ENCODE data around the gene SESTD1.

DNA sequence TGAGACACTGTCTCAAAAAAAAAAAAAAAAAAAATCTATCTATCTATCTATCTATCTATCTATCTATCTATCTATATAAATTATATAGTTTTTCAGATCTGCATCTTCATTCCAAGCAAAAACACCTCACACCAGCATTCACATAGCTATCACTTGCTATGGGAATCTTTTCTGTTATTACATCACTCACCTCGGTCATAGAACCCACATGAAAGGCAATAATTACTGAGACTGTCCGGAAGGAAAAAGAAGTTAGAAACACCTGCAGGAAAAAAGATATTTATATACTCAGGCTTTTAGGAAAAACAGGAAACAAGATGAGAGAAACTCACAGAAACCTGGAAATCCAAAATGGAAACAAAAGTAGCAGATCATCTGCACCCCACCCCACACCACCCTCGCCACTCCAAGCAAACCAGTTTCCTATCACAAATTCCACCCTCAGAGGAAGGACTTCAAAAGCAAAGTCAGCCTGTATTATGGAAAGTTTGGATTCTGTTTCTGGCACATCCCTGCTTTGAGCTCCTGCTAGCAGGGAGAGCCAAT, 192.7 kb downstream of the SESTD1 start:
- TF ChIP-seq, protein P1, sequence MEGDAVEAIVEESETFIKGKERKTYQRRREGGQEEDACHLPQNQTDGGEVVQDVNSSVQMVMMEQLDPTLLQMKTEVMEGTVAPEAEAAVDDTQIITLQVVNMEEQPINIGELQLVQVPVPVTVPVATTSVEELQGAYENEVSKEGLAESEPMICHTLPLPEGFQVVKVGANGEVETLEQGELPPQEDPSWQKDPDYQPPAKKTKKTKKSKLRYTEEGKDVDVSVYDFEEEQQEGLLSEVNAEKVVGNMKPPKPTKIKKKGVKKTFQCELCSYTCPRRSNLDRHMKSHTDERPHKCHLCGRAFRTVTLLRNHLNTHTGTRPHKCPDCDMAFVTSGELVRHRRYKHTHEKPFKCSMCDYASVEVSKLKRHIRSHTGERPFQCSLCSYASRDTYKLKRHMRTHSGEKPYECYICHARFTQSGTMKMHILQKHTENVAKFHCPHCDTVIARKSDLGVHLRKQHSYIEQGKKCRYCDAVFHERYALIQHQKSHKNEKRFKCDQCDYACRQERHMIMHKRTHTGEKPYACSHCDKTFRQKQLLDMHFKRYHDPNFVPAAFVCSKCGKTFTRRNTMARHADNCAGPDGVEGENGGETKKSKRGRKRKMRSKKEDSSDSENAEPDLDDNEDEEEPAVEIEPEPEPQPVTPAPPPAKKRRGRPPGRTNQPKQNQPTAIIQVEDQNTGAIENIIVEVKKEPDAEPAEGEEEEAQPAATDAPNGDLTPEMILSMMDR (conservative IDR thresholded peaks at IDR 0.05) = no peak
- no peak for TF ChIP-seq ZFX (IDR thresholded peaks at IDR 0.05)

Data from C4-2B (cell line).